Measurements from ENCODE around the gene PARVG.

DNA sequence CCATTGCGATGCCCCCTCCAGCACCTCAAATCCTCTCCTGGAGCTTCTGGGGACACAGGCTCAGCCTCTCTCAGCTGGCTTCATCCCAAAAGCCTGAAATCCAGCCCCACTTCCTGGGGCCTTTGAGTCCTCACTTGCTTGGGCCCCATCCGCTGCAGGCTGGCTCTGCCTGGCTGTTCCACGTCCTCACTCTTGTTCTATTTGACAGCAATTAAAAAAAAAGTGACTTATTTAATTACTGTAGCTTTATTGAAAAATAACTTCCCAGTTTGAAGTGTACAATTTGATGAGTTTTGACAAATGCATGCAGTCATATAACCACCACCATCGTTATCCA lies 27.2 kb downstream of the PARVG start:
- no peak for TF ChIP-seq EZH2phosphoT487 (IDR thresholded peaks at IDR 0.05; ENCODE audit: low read length)
- TF ChIP-seq, protein P1, sequence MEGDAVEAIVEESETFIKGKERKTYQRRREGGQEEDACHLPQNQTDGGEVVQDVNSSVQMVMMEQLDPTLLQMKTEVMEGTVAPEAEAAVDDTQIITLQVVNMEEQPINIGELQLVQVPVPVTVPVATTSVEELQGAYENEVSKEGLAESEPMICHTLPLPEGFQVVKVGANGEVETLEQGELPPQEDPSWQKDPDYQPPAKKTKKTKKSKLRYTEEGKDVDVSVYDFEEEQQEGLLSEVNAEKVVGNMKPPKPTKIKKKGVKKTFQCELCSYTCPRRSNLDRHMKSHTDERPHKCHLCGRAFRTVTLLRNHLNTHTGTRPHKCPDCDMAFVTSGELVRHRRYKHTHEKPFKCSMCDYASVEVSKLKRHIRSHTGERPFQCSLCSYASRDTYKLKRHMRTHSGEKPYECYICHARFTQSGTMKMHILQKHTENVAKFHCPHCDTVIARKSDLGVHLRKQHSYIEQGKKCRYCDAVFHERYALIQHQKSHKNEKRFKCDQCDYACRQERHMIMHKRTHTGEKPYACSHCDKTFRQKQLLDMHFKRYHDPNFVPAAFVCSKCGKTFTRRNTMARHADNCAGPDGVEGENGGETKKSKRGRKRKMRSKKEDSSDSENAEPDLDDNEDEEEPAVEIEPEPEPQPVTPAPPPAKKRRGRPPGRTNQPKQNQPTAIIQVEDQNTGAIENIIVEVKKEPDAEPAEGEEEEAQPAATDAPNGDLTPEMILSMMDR (IDR thresholded peaks at IDR 0.05; ENCODE audit: low read length) = no peak
